GM12878 (cell line): ENCODE data around the gene DEF6. TPM values are rescaled to one million over a fixed set of nuclear protein-coding genes. Genes with fewer than 3 reads are reported as not detected.

Experiments
- ATAC-seq: fragments of 200-7000 bp; cut with Tn5 transposase; 3 replicates; pipeline ENCODE4 v1.9.1; 2020; ENCODE audit warnings: mild to moderate bottlenecking, moderate library complexity
- BruUV-seq: library from RNA; stranded (reverse); fragments of 400-500 nt; replicated peaks from 2 replicates; lab custom pipeline; 2021; lab: Mats Ljungman, UMichigan
- CTCF ChIA-PET: fragments of 300-600 bp; sonication (Branson Sonifier 250); formaldehyde crosslinking; extraction: SDS; loops from one replicate; lab custom pipeline; 2021; ENCODE audit warnings: inconsistent platforms; lab: Yijun Ruan, JAX
- POLR2A ChIA-PET: fragments of 350-600 bp; formaldehyde crosslinking; extraction: SDS; loops from one replicate; lab custom pipeline; 2021; ENCODE audit warnings: inconsistent platforms; lab: Charles Lee
- RAD21 ChIA-PET: fragments of 300-600 bp; sonication (Branson Sonifier 250); formaldehyde crosslinking; loops from one replicate; lab custom pipeline; 2023; ENCODE audit warnings: antibody characterized with exemption; ENCODE audit not compliant: unreplicated experiment; lab: Charles Lee
- SMC1A ChIA-PET: fragments of 300-600 bp; sonication (Branson Sonifier 250); formaldehyde crosslinking; loops from one replicate; lab custom pipeline; 2023; ENCODE audit not compliant: unreplicated experiment, uncharacterized antibody; lab: Charles Lee
- DNase-seq: peaks from one replicate; pipeline ENCODE4 v3.0.0-alpha.2; 2011; ENCODE audit warnings: low read depth, low spot score
- FAIRE-seq: peaks from 3 replicates; lab custom pipeline; 2011; peaks lifted over from hg19 to GRCh38; lab: Jason Lieb, UNC
- H2AFZ ChIP-seq: 2 replicates; pipeline ENCODE4 v1.6.0; 2011; ENCODE audit warnings: low read depth, low read length, control low read depth; ENCODE audit not compliant: control insufficient read depth
- H3K27ac ChIP-seq: 2 replicates; pipeline ENCODE4 v1.5.1; 2011; ENCODE audit warnings: control low read depth; ENCODE audit not compliant: control insufficient read depth, insufficient read depth
- H3K27me3 ChIP-seq, 2 experiments: replicated peaks in 1 of 2; 2 replicates each; pipeline versions ENCODE4 v1.6.0 to v1.6.1; 2011; ENCODE audit warnings: low read length in 1 of 2; ENCODE audit not compliant: control insufficient read depth in 2 of 2, insufficient read depth in 2 of 2
- H3K36me3 ChIP-seq, 2 experiments: 2 replicates each; pipeline ENCODE4 v1.5.1; 2011; ENCODE audit warnings: low read length in 1 of 2; ENCODE audit not compliant: control insufficient read depth in 2 of 2, insufficient read depth in 2 of 2
- H3K4me1 ChIP-seq: 2 replicates; pipeline ENCODE4 v1.6.1; 2011; ENCODE audit warnings: mild to moderate bottlenecking, low read length, moderate library complexity, mixed read lengths; ENCODE audit not compliant: control insufficient read depth, insufficient read depth
- H3K4me2 ChIP-seq: 2 replicates; pipeline ENCODE4 v1.6.0; 2011; ENCODE audit warnings: control low read depth; ENCODE audit not compliant: control insufficient read depth, insufficient read depth
- H3K4me3 ChIP-seq: fragments of 200-600 bp; sonication (generic); 2 replicates; pipeline ENCODE4 v1.5.1; 2016
- H3K79me2 ChIP-seq: 2 replicates; pipeline ENCODE4 v1.6.0; 2011; ENCODE audit warnings: low read length; ENCODE audit not compliant: control insufficient read depth, insufficient read depth
- H3K9ac ChIP-seq: 2 replicates; pipeline ENCODE4 v1.8.0; 2011; ENCODE audit warnings: low read length, control low read depth, mixed read lengths; ENCODE audit not compliant: control insufficient read depth, insufficient read depth
- H3K9me3 ChIP-seq: replicated peaks from 3 replicates; pipeline ENCODE4 v1.5.1; 2011; ENCODE audit warnings: mild to moderate bottlenecking, low read length; ENCODE audit not compliant: control insufficient read depth, insufficient read depth
- H4K20me1 ChIP-seq: 2 replicates; pipeline ENCODE4 v1.6.0; 2011; ENCODE audit not compliant: control insufficient read depth, insufficient read depth
- BHLHE40 ChIP-seq, 2 experiments: fragments of 450-650 bp in 1 of 2; IDR thresholded peaks; 2 replicates each; pipeline ENCODE4 v1.6.1; 2011 to 2017; ENCODE audit warnings: low read depth in 2 of 2, borderline replicate concordance in 1 of 2, improper control_type of control experiment in 1 of 2, low read length in 1 of 2, mild to moderate bottlenecking in 1 of 2
- E4F1 ChIP-seq: fragments of 450-650 bp; IDR thresholded peaks from 2 replicates; pipeline ENCODE4 v1.6.1; 2018; ENCODE audit warnings: borderline replicate concordance, mild to moderate bottlenecking; ENCODE audit not compliant: partially characterized antibody
- TBL1XR1 ChIP-seq: IDR thresholded peaks from 2 replicates; pipeline ENCODE4 v1.6.1; 2012; ENCODE audit warnings: low read depth, low read length, improper control_type of control experiment
- WGBS: methylation state at CpG from one replicate; pipeline ENCODE4 v1.1.6; 2016; ENCODE audit warnings: low lambda C conversion rate; ENCODE audit not compliant: insufficient replicate concordance, insufficient coverage; ENCODE audit errors: missing lambda C conversion rate; 5-methylcytosine and 5-hydroxymethylcytosine counted together
- in situ Hi-C: fragments of 300-500 bp; cut with MboI; formaldehyde crosslinking; loops from 9 replicates; pipeline ENCODE4 v1.14.3; 2018; ENCODE audit warnings: mixed read lengths
- intact Hi-C: fragments of 100-400 bp; cut with micrococcal nuclease; formaldehyde crosslinking; loops from one replicate; pipeline ENCODE4 v1.14.2; 2022; ENCODE audit not compliant: unreplicated experiment
- polyA plus RNA-seq, 11 experiments: library from polyadenylated mRNA; depleted of rRNA in 4 of 11; unstranded in 6 of 11; stranded (reverse) in 5 of 11; fragments of >200 nt; fragmentation: Nextera tagmentation in 4 of 11; fragmentation: Illumina TruSeq in 1 of 11; extraction: Ambion mirVana in 4 of 11; extraction: Trizol in 1 of 11; gene quantifications; 1 replicate in 1 of 11; 2 replicates in 10 of 11; pipeline versions ENCODE4 v1.2.1 to v1.2.3, GENCODE V29; 2011 to 2016; ENCODE audit warnings: inconsistent platforms in 2 of 11, missing spikeins in 2 of 11, low read depth in 1 of 11
- total RNA-seq, 4 experiments: library from RNA; depleted of rRNA in 3 of 4; stranded (reverse); fragments of >200 nt in 3 of 4; fragmentation: Illumina TruSeq in 1 of 4; extraction: Trizol in 1 of 4; gene quantifications; 2 replicates each; pipeline versions ENCODE4 v1.2.1 to v1.2.3, GENCODE V29; 2013 to 2021
- TF ChIP-seq, protein P1 (sequence below): IDR thresholded peaks from 2 replicates; pipeline ENCODE4 v1.6.1; 2012; ENCODE audit warnings: low read length, inconsistent platforms

DEF6 gene
- total and polyA plus RNA-seq, 10 of the 15 experiments (the other 5 are each of a cell fraction or from before 2014, with no cell fraction given), result 3.3 to 69.5 (median 48.8) TPM

DNA sequence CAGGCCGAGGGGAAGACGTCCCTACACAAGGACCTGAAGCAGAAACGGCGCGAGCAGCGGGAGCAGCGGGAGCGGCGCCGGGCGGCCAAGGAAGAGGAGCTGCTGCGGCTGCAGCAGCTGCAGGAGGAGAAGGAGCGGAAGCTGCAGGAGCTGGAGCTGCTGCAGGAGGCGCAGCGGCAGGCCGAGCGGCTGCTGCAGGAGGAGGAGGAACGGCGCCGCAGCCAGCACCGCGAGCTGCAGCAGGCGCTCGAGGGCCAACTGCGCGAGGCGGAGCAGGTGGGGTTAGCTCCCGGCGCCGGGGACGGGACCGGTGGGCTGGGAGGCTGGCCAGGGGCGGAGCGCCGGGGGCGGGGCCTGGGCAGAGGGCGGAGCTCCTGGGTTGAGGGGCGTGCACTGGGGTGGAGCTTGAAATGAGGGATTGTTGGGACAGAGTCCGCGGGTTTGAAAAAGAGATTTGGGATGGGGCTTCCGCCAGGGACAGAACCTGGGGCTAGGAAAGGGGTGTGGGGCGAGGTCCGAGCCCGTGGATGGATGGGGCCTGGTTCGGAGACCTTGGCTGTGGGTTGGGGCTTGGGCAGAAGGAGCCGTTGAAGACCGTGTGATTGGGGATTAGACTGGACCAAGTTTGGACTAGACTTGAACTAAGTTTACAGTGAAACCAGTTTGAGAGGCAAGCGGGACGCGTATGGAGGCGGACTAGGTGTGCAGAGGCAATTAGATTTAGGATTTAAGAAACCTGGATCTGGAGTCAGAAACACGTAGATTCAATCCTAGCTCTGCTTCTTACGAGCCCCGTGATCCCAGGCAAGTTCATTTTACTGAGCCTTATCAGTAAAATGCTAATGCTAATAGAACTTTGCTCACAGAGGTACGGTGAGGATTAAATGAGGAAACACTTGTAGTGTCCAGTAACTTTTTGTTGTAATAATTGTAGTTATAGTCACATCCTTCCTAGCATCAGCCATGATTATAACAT is 20.9 kb downstream of the DEF6 start:
- no peak overlapping the region for H3K9ac ChIP-seq
- SMC1A ChIA-PET, result interaction anchor here (1.2 to 1.5 kb wide), 2 partner anchors 9 to 129 kb away, joined by 3 read pairs; no protein-coding TSS in a partner anchor

More for the DNA sequence above, 20.9 kb downstream of the DEF6 start:
- Histone ChIP-seq H3K4me3 (no peak overlapping the region), H3K4me2 (no peak overlapping the region), H3K9me3 (no peaks in the 10 kb centered on the region), H3K4me1 (no peaks in the 10 kb centered on the region), H2AFZ (no peak overlapping the region), H3K79me2 (no peaks in the 10 kb centered on the region), H4K20me1 (no peaks in the 10 kb centered on the region), H3K36me3 (peaks cover 14 to 22% of the 10 kb centered on the region in 2 experiments), H3K27ac (no peak overlapping the region), H3K27me3 (no peaks in the 10 kb centered on the region)
- DNase-seq (no peak), FAIRE-seq (no peak), ATAC-seq (no peak)
- RAD21 ChIA-PET, result no interaction called here
- intact Hi-C loops (no loop called here), in situ Hi-C loops (no loop called here)
- CTCF ChIA-PET, result no interaction called here
- 96% methylated on average over 40 of the region's 55 CpGs for WGBS
- POLR2A ChIA-PET, result no interaction called here
- TF ChIP-seq TBL1XR1 (no peak), BHLHE40 (IDR thresholded peaks at IDR 0.05; ENCODE audit: borderline replicate concordance in 1 of 2, low read depth in 2 of 2, low read length in 1 of 2) (no peak), E4F1 (no peak)
- TF ChIP-seq, protein P1, sequence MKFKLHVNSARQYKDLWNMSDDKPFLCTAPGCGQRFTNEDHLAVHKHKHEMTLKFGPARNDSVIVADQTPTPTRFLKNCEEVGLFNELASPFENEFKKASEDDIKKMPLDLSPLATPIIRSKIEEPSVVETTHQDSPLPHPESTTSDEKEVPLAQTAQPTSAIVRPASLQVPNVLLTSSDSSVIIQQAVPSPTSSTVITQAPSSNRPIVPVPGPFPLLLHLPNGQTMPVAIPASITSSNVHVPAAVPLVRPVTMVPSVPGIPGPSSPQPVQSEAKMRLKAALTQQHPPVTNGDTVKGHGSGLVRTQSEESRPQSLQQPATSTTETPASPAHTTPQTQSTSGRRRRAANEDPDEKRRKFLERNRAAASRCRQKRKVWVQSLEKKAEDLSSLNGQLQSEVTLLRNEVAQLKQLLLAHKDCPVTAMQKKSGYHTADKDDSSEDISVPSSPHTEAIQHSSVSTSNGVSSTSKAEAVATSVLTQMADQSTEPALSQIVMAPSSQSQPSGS, result no peak
- no TSS peak for BruUV-seq
